NCI-H2081 treated with DMSO at 0.1 percent for 48 hours (cell line): ENCODE results near the gene ANKRD29.
"Not testable (repeated sequence)": the region's sequence is repeated elsewhere in the genome, so short reads cannot be mapped to it uniquely, and the experiment has no call there.

Source experiments
- DNase-seq: peaks from one replicate; lab custom pipeline; 2025; lab: John Stamatoyannopoulos, UW

Gene ANKRD29

DNA sequence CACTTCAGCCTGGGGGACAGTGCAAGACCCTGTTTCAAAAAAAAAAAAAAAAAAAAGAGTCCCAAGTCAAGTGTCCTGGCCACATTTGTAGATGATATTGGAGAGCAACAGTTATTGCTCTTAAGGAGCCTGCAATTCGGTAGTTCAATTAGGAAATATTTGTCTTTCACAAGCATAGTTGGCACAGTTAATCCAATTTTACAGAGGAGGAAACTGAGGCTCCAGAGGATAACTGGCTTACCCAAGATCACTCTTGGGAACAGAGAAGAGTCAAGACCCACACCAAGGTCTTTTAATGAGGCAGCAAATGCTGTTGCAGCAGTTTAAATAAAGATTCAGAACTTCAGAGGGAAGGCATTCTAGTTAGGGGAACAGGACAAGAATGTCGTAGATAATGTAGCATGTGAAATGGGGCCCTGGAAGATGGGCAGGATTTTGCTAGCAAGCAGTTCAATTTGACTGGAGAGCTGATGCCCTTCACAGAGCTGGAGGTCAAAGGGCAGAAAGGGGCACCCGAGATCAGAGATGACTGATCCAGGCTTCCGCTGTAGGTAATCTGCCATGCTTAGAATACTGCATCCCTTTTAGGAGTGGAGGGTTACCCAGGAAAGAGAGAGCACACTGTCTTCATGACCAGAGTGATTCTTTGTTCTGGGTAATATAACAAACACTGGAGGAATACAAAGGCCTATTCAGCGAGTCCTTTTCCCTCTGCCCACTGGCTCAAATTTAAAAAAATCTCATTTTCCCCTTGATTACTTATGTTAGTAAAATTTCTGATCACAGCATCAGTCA, 79.4 kb downstream of the ANKRD29 start:
- DNase-seq, result no peak

DNA sequence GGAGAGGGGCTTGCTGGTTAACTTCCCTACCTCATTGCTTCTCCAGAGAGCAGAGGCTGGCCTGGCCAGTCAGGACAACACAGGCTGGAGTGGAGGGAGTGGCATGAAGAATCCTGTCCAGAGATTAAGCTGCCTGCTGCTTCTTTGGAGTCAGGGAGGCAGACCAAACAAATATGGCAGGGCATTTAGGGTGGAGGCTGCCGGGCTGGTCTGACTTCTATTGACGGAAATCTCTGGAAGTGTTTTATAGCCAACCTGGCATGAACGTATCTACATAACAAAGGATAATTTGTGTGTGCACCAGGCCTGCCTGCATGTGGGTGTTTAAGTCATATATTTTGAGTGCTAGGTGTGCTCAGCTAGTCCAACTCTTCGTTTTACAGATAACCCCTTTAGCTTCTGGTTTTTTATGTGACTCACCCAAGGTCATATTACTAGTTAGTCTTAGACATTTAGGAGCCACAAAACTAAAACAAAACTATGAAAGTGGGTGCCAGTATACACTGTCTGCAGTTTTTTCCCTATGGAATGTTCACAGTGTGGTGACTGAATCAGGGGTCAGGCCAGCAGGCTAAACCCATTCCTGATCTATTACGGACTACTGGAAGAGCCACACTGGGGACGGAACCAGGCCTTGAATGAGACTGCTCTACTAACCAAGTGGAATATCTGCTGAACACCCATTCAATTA, 81.9 kb downstream of the ANKRD29 start:
- DNase-seq, result no peak

DNA sequence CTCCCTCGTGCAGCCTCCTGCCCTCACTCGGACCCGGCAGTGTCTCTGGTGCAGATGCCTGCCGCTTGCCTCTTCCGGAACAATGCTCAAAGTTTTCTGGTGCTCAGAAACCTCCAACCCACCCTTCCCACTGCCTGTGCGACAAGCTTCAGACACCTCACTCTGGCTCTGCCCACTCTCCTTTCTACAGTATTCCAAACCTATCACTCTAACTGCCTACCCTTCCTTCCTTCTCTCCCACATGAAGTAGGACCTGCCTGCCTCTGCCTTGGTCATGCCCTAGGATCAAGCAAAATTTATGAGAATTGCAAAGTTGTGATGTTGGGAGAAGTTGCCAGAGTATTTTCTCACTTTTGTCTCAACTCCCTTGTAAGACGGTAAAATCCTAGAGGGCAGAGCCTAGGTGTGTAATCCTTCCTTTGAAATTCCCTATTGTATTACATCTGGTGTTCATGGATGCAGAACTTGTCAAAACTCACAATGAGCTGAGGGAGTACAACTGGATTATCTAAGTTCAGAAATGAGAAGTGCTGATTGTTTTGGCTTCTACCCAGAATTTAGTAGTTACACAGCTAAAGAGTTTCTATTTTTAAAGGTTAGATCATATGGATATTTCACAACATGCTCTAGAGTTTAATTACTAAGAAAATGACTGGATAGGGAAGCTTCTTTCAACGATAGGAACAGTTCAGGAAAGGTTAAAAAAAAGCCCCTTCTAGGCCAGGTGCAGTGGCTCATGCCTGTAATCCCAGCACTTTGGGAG, 83.6 kb downstream of the ANKRD29 start:
- DNase-seq, result no peak

DNA sequence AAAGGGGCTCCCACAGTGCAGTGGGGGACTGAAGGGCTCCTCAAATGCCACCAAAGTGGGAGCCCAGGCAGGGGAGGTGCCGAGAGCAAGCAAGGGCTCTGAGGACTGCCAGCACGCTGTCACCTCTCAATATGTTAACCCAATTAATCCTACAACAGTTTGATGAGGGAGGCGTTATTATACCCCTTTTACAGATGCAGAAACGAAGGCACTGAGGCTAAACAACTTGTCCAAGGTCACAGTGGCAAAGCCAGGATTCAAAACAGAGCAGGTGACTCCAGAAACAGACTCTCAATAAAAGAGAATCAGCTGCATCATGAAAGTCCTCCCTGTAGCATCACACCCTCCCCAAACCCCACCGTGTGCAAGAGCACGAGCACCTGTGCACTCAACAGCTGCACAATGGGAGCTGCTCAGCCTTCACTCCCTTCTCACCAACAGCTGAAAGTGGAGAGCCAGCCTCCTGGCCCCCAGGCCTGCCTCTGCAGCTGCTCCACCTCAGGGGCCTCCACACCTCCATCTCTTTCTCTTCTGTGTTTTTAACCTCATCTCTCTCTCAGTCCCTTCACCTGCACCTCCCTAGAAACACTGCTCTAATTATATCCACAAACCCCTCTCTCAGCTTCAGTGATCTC, 84.5 kb downstream of the ANKRD29 start:
- DNase-seq, result no peak

DNA sequence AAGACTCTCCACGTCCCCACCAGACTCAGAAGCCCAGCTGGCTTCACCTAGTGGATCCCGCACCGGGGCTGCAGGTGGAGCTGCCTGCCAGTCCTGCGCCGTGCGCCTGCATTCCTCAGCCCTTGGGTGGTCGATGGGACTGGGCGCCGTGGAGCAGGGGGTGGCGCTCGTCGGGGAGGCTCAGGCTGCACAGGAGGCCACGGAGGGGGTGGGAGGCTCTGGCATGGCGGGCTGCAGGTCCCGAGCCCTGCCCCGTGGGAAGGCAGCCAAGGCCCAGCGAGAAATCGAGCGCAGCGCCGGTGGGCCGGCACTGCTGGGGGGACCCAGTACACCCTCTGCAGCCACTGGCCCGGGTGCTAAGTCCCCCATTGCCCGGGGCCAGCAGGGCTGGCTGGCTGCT, 85.2 kb downstream of the ANKRD29 start:
- not testable (repeated sequence) for DNase-seq

DNA sequence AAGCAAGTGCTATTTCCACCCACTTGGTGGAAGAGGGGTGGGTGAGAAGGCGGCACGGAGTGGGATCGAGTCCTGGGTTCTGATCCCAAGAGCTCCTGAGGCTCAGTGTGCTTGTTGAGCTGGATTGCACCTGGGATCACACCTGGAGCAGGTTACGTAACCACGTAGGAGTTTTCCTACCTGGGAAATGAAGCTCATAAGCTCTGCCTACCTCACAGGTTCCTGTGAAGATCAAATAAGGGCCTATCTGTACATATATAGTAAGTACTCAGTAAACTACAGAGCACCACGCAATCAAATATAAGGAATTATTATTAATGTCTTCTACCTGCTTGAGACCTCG, 87.4 kb downstream of the ANKRD29 start:
- DNase-seq, result no peak

DNA sequence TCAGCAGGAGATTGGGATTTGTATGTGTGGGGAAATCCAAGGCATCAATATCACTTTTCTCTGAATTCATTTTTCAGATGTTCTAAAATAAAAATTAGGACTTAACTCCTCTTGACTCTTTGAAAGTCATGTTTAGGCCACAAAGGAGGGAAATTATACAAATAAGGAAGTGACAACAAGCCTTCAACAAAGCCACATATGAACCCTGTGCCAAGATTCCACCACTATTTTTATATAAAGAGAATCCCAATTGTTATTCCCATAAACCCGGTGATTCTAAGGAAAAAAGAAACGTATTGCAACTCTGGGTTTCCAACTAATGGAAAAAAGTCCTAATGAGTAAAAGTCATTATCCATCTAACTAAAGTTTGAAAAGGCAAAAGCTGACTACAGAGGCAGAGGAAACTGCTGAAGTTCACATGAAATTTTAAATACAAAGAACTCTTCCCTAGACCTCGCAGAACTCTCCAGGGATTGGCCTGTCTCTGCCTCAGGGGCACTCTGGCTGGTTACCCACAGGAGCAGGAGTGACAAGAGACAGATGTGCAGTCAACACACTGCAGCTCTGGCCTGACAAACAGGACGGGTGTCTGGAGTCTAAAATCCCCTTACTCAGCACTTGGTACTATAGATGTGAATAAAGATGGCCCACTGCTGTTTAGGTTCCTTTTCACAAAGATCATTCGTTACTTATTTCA, 88.0 kb downstream of the ANKRD29 start:
- DNase-seq, result no peak

DNA sequence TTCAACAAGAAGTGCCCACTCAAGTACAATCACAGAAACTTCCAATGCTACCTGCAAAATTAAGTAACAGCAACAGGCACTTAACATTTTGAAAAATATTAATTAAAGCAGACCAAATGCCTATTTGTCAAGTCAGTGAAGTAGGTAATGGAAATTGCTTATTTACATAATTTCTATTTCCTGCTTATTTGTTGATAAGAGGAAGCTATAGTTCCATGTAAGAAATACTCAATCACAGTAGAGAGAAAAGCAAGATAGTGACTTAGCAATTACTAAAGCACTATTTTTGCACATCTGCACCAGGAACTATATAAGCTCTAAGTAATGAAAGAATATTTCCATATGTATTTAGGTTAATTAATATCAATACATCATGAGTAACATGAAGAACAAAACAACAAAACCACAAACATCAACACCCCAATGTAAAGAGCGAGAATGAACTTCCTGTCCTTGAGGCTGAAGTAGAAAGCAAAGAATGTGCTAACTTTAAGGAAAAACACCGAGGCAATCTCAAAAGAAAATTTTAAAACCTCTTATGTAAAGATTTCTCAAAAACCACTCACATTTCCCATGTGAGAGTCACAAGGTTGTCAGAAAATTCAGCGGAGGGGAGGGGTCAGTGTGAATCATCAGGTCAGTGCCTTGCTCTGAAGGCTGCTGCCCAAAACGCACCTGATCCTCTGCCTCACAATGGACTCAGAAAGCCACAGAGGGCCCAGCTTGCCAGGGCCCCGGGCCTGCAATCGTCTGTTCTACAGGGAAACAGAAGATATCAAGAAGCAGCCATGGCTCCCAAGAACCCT, 88.9 kb downstream of the ANKRD29 start:
- no peak for DNase-seq

DNA sequence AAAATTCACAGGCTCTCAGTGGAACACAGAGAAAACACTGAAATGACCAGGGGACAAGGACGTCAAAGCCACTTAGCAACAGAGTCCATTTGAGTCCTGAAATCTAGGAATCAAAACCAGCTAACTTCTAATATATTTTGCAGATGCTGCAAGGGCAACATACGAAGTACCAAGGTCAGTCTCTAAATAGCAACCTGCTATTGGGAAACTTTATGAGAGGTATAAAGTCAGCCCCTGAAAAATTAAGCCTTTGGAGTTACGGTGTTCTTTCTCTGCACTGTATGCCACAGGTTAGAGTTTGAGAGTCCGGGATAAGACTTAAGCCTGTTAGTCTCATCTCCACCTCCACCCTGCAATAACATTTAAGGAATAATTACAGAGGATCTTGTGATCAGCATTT, 89.7 kb downstream of the ANKRD29 start:
- DNase-seq, result no peak

DNA sequence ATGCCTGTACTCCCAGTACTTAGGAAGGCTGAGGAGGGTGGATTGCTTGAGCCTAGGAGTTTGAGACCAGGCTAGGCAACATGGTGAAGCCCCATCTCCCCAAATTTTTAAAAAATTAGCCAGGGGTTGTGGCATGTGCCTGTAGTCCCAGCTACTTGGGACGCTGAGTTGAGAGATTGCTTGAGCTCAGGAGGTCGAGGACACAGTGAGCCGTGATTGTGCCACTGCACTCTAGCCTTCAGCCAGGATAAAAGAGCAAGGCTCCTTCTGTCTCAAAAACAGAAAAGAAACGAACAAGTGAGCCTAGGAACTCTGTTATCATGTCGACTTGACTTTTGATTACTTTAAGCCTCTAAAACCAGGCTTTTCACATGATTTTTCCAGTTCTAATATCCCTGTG, 90.1 kb downstream of the ANKRD29 start:
- no peak for DNase-seq

DNA sequence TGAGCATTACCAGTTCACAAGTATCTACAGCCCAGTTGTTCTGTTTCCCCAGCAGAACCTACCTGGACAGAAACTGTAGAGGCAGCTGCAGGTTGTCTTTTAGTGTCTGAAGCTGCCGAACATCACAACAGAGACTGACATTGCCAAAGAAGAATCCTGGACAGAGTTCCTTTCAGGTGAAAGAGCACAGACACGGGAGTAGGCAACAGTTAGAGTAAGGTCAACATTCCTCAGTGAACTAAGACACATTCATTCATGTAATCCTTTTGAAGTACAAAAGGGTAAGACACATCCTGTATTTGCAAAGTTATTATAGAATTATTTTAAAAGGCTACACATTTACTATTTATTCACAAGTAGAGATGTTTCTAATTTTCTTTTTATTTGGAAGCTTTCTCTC, 90.7 kb downstream of the ANKRD29 start:
- no peak for DNase-seq

DNA sequence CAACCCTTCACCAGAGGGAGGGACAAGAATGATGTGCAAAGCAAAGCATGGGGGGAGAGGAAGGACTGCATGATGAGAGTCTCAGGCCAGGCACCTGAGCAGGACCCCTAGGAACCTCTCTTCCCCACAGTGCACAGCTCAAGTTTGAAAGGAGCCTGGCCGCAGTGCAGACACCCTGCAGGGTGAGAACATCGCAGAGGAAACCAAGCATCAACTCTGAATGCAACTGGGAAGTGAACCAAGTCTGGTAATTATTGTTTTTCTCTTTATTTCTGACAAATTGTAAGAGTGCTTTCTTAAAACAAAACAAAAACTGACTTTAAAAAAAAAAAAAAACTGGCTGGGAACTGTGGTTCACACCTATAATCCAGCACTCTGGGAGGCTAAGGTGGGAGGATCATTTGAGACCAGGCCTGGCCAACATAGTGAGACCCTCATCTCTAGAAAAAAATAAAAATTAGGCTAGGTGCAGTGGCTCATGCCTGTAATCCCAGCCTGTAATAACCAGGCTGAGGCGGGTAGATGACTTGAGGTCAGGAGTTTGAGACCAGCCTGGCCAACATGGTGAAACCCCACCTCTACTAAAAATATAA, 91.7 kb downstream of the ANKRD29 start:
- DNase-seq, result no peak

DNA sequence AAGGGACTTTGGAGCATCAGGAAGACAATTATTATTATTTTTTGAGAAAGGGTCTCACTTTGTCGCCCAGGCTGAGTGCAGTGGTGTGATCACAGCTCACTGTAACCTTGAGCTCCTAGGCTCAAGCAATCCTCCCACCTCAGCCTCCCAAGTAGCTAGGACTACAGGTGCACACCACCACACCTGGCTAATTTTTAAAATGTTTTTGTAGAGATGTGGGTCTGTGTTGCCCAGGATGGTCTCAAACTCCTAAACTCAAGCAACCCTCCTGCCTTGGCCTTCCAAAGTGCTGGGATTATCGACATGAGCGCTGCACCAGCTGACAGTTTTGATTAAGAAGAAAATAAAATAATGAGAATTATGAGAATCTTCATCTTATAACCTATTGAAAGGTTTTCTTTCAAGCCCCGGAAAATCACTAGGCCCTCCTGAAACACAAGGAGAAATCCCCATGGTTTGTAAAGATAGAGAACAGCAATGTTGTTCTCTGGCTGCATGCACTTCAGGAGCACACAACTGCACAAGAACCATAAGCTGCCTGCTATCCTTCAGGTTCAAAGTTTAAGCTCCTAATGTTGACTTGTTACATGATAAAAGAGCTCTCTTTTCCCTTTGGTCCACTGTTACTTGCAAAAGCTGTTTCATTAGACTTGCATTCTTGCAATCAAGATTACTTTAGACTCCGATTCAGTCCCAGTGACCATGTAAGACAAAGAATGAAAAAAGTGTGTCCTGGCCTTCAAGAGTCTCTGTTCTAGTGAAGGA, 93.2 kb downstream of the ANKRD29 start:
- no peak for DNase-seq

DNA sequence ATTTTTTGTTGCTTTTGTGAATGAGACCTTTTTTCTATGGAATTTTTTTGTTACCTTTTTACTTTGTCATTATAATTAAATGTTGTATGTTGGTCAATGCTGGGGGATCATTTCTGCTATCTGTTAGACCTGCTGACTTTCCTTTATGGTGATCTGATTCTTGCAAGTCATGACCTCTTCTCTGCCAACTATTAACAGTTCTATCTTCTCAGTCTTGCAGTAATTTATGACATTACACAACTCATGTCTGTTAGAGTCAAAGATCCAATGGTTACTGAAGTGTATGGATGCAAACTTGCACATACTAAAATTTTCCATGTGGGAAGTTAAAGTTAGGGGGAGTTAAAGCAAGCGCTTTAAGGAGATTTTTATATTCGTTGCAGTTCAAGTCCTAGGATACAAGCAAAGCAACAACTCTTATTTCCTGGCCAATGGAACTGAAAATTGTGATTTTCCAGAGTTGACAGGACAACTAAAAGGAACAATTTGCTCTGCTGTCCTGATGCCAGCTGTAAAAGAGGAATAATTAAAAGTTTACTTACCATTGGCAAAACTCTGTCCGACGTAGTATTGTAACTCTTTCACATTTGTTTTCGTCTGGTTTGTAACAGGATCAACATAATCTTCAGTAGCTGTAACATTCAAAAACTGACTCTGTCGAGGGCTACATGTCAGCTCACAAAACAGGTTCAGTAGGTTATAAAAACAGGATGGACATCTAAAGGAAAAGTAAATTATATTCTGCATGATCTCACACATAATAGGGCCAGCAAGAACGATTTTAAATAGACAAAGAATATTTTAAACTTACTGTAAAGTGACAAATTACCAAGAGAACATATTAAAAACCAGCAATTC, 94.2 kb downstream of the ANKRD29 start:
- DNase-seq, result no peak

DNA sequence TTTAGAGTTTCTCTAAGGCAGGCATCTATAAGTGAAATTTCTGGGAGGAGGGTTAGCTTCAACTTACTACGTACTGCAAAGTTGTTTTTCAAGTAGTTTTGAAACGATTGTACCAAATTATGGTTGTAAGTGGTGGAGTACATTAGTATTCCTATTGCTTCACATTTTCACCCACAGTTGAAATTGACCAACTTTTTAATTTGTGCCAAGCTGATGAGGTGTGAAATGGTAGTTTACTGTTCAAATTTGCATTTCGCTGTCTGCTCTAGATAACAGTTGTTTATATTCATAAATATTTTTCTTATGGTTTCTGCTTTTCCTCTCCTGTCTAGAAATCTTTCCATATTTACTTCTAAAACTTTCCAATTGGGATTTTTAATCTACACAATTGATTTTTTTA, 95.0 kb downstream of the ANKRD29 start:
- DNase-seq, result no peak

DNA sequence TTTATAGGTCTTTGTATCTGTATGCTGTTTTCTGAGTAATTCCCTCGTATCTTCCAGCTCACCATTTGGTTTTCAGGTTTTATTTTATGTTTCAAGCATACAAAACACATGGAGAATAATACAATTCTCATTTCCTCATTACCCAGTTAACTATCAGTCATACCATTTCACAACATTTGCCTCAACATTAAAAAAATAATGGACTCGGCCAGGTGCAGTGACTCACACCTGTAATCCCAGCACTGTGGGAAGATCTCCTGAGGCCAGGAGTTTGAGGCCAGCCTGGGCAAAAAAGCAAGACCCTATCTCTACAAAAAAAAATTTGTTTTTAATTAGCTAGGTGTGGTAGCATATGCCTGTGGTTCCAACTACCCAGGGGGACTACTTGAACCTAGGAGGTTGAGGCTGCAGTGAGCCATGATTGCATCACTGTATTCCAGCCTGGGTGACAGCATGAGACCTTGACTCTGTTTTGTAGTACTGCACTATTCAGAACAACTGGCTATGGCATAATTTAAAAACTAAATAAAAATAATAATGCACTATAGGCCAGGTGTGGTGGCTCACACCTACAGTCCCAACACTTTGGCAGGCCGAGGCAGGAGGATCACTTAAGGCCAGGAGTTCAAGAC, 96.7 kb downstream of the ANKRD29 start:
- no peak for DNase-seq

DNA sequence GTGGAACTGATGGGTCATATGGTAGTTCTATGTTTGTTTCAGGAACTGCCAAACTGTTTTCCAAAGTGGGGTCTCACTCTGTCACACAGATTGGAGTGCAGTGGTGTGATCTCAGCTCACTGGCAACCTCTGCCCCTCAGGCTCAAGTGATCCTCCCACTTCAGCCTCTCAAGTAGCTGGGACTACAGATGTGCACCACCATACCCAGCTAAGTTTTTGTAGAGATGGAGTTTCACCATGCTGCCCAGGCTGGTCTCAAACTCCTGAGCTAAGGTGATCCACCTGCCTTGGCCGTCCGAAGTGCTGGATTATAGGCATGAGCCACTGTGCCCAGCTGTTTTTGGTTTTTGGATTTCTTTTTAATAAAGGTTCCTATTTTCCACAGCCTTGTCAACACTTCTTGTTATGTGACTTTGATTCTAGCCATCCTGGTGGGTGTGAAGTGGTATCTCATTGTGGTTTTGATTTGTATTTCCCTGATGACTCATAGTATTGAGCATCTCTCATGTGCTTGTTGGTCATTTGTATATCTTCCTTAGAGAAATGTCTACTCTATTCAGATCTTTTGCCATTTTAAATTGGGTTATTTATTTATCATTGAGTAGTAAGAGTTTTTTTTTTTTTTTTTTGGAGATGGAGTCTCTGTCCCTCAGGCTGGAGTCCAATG, 99.2 kb downstream of the ANKRD29 start:
- no peak for DNase-seq

DNA sequence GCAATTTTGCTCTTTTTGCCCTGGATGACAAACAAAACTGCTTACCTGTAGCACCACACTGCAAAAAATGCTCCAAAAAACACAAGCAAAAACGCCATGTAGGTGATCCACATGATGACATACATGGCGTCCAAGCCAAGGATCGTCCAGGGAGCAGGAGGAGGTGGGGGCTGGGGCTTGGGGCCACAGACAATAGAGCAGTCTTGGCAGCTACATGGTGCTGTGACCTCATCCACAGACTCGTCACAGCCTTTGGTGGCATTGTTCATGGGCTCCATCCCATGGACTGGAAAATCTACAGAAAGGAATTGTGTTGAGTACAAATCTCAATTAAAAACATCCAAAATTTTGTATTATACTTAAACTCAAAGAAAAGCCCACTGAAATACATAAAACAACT, 102.5 kb downstream of the ANKRD29 start:
- no peak for DNase-seq
